Measurements from ENCODE around the gene CRYBG1.

DNA sequence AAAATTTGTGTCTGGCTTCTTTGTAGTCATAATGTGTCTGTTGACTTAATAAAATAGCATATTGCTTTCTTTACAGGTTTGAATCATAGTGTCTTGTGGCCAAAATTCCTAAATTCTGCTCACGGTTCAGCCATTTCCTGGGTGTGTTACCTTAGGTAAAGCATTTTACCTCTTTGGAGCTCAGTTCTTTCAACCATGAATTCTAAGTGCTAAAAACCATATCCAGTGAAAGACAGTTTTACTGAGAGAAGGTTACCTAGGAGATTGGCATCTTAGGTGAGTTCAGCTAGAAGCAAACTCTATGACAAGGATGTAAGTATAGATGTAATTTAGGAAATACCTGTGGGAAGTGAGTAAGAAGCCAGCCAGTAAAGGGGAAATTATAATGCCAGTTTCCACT, 20.7 kb downstream of the CRYBG1 start:
- TF ChIP-seq, protein P1, sequence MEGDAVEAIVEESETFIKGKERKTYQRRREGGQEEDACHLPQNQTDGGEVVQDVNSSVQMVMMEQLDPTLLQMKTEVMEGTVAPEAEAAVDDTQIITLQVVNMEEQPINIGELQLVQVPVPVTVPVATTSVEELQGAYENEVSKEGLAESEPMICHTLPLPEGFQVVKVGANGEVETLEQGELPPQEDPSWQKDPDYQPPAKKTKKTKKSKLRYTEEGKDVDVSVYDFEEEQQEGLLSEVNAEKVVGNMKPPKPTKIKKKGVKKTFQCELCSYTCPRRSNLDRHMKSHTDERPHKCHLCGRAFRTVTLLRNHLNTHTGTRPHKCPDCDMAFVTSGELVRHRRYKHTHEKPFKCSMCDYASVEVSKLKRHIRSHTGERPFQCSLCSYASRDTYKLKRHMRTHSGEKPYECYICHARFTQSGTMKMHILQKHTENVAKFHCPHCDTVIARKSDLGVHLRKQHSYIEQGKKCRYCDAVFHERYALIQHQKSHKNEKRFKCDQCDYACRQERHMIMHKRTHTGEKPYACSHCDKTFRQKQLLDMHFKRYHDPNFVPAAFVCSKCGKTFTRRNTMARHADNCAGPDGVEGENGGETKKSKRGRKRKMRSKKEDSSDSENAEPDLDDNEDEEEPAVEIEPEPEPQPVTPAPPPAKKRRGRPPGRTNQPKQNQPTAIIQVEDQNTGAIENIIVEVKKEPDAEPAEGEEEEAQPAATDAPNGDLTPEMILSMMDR (IDR thresholded peaks at IDR 0.05): no peak
- no peak for TF ChIP-seq EZH2 (IDR thresholded peaks at IDR 0.05; ENCODE audit: borderline replicate concordance, insufficient read depth, low read depth, low read length, poor library complexity, severe bottlenecking)

Measured in B cell (primary cell).